ENCODE results near the gene NBPF4. TPM values are rescaled to one million over a fixed set of nuclear protein-coding genes. Genes with fewer than 3 reads are reported as not detected.
"Not testable (repeated sequence)": the region's sequence is repeated elsewhere in the genome, so short reads cannot be mapped to it uniquely, and the experiment has no call there.

NBPF4 gene
- total RNA-seq, 1 donor from 2014 or later = not detected

DNA sequence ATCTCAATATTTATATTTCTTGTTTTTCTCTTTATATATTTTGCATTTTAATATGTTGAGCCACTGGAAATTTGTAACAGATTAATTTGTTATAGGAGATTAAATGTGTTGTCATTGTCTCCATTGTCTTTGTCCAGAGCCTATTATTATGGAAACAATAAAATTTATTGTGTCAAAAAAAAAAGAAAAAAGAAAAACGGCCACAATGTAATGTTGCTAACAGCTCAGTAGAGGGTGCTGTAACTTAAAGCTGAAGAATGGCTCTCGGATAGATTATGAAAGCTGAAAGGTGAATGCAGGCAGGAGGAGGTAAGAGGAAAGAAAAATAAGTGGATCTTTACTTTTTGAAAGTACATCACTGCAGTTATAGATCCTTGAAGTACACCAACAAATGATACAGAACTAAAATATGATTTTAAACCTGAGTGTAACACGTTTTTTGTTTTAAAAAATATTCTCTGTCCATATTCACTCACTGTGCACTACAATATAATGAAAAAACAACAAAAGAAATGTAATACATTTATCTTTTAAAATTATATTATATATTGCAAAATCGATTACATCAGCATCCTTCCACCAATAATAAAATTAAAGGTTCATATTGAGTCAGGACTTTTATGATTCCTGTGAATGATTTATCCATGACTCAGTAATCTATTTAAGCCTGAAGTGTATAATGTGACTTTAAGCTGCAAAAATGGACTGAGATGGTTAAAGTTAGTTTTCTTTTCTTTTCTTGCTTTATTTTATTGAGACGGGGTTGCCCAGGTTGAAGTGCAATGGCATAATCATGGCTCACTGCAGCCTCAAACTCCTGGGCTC is 29.0 kb downstream of the NBPF4 start:
- not testable (repeated sequence) for H3K9me3 Mint-ChIP-seq (ENCODE audit: unreplicated experiment); H3K27ac ChIP-seq (ENCODE audit: low read depth, low read length); H4K20me1 ChIP-seq (ENCODE audit: insufficient read depth, low read length); DNase-seq (ENCODE audit: low read depth); H3K79me2 ChIP-seq (ENCODE audit: insufficient read depth, low read length); H3K4me2 ChIP-seq (ENCODE audit: low read length); H3K36me3 ChIP-seq (ENCODE audit: insufficient read depth, low read length); H2AFZ ChIP-seq (ENCODE audit: low read depth, low read length); H3K27me3 Mint-ChIP-seq (ENCODE audit: low read depth, unreplicated experiment); H3K9me3 ChIP-seq (ENCODE audit: insufficient read depth, low read depth, low read length); H3K4me3 Mint-ChIP-seq (ENCODE audit: unreplicated experiment); H3K9ac ChIP-seq (ENCODE audit: low read length); H3K36me3 Mint-ChIP-seq (ENCODE audit: low read depth, unreplicated experiment); H3K4me1 ChIP-seq (ENCODE audit: insufficient read depth, low read length); H3K27ac Mint-ChIP-seq (ENCODE audit: unreplicated experiment); H3K4me3 ChIP-seq (ENCODE audit: insufficient read depth, low read depth, low read length)
- TF ChIP-seq, protein P1, sequence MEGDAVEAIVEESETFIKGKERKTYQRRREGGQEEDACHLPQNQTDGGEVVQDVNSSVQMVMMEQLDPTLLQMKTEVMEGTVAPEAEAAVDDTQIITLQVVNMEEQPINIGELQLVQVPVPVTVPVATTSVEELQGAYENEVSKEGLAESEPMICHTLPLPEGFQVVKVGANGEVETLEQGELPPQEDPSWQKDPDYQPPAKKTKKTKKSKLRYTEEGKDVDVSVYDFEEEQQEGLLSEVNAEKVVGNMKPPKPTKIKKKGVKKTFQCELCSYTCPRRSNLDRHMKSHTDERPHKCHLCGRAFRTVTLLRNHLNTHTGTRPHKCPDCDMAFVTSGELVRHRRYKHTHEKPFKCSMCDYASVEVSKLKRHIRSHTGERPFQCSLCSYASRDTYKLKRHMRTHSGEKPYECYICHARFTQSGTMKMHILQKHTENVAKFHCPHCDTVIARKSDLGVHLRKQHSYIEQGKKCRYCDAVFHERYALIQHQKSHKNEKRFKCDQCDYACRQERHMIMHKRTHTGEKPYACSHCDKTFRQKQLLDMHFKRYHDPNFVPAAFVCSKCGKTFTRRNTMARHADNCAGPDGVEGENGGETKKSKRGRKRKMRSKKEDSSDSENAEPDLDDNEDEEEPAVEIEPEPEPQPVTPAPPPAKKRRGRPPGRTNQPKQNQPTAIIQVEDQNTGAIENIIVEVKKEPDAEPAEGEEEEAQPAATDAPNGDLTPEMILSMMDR (IDR thresholded peaks at IDR 0.05; ENCODE audit: insufficient read depth, low read depth, low read length) = peak; percentile 41
- peak; percentile 34 for FAIRE-seq
- H3K27me3 ChIP-seq (ENCODE audit: insufficient read depth, low read length) = peaks cover 11% of the 10 kb centered on the region
- peaks cover 16% of the 10 kb centered on the region for H3K4me1 Mint-ChIP-seq (ENCODE audit: low read depth, unreplicated experiment)

DNA sequence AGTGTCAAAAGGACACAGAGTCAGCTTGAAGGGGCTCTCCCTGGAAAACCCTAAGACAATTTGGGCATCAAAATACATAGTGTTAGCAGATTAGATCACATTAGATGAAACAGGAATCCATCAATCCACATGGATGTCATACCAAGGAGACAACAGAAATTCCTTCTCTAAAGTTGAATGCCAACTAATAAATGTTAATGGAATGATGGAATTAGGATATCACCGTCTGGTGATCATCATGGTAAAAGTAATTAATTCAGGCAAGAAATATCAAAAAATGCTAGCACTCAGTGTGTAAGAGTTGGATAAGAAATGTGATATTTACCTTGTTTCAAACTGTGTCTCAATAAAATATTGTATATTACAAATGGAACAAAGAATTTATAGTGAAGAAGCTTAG is 32.9 kb downstream of the NBPF4 start:
- Histone ChIP-seq H4K20me1 (ENCODE audit: insufficient read depth, low read length) (no peaks in the 10 kb centered on the region), H3K79me2 (ENCODE audit: insufficient read depth, low read length) (no peaks in the 10 kb centered on the region), H3K4me3 (ENCODE audit: insufficient read depth, low read depth, low read length) (no peak overlapping the region), H3K27me3 (ENCODE audit: insufficient read depth, low read length) (peaks cover 21% of the 10 kb centered on the region), H2AFZ (ENCODE audit: low read depth, low read length) (no peak overlapping the region), H3K4me1 (ENCODE audit: insufficient read depth, low read length) (no peaks in the 10 kb centered on the region), H3K36me3 (ENCODE audit: insufficient read depth, low read length) (no peaks in the 10 kb centered on the region), H3K27ac (ENCODE audit: low read depth, low read length) (no peak overlapping the region), H3K4me2 (ENCODE audit: low read length) (no peak overlapping the region), H3K9ac (ENCODE audit: low read length) (no peak overlapping the region), H3K9me3 (ENCODE audit: insufficient read depth, low read depth, low read length) (no peaks in the 10 kb centered on the region)
- FAIRE-seq (no peak), DNase-seq (ENCODE audit: low read depth) (no peak)
- H3K9me3 Mint-ChIP-seq (ENCODE audit: unreplicated experiment) = no peaks in the 10 kb centered on the region
- TF ChIP-seq EZH2 (IDR thresholded peaks at IDR 0.05; ENCODE audit: insufficient read depth, low read length) = no peak
- TF ChIP-seq, protein P1 (IDR thresholded peaks at IDR 0.05; ENCODE audit: insufficient read depth, low read depth, low read length) = no peak
- no peak overlapping the region for H3K4me3 Mint-ChIP-seq (ENCODE audit: unreplicated experiment)
- peaks cover 2% of the 10 kb centered on the region for H3K36me3 Mint-ChIP-seq (ENCODE audit: low read depth, unreplicated experiment)
- peaks cover 3% of the 10 kb centered on the region for H3K4me1 Mint-ChIP-seq (ENCODE audit: low read depth, unreplicated experiment)
- H3K27ac Mint-ChIP-seq (ENCODE audit: unreplicated experiment) = no peak overlapping the region
- peaks cover 9% of the 10 kb centered on the region for H3K27me3 Mint-ChIP-seq (ENCODE audit: low read depth, unreplicated experiment)

DNA sequence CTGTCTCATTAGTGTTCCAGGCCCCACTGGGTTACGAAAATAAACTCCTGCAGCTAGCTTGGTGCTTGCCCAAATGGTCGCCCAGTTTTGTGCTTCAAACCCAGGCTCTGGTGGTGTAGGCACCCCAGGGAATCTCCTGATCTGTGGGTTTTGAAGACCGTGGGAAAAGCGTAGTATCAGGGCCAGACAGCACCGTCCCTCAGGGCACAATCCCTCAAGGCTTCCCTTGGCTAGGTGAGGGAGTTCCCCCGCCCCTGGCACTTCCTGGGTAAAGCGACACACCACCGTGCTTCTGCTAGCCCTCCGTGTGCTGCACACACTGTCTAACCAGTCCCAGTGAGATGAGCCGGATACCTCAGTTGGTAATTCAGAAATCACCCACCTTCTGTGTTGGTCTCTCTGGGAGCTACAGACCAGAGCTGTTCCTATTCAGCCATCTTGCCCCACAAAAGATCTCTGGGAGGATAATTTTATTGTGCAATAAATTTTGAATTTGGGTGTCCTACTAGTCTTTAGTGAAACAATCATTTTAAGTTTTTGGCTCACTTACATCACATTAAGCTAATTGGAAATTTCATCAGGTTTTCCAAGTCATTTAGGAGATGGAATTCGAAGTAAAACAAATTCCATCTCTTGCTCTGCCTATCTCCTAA is 34.3 kb downstream of the NBPF4 start:
- no peaks in the 10 kb centered on the region for H4K20me1 ChIP-seq (ENCODE audit: insufficient read depth, low read length)
- H2AFZ ChIP-seq (ENCODE audit: low read depth, low read length) = no peak overlapping the region
- H3K4me2 ChIP-seq (ENCODE audit: low read length) = no peak overlapping the region
- peaks cover 21% of the 10 kb centered on the region for H3K27me3 ChIP-seq (ENCODE audit: insufficient read depth, low read length)
- TF ChIP-seq EZH2 (IDR thresholded peaks at IDR 0.05; ENCODE audit: insufficient read depth, low read length) = no peak
- no peak overlapping the region for H3K4me3 ChIP-seq (ENCODE audit: insufficient read depth, low read depth, low read length)
- Mint-ChIP-seq H3K36me3 (ENCODE audit: low read depth, unreplicated experiment) (peaks cover 2% of the 10 kb centered on the region), H3K4me1 (ENCODE audit: low read depth, unreplicated experiment) (no peaks in the 10 kb centered on the region), H3K9me3 (ENCODE audit: unreplicated experiment) (peaks cover 2% of the 10 kb centered on the region), H3K4me3 (ENCODE audit: unreplicated experiment) (no peak overlapping the region), H3K27ac (ENCODE audit: unreplicated experiment) (no peak overlapping the region), H3K27me3 (ENCODE audit: low read depth, unreplicated experiment) (peaks cover 9% of the 10 kb centered on the region)
- no peak for FAIRE-seq
- no peak overlapping the region for H3K9ac ChIP-seq (ENCODE audit: low read length)
- H3K36me3 ChIP-seq (ENCODE audit: insufficient read depth, low read length) = no peaks in the 10 kb centered on the region
- no peaks in the 10 kb centered on the region for H3K79me2 ChIP-seq (ENCODE audit: insufficient read depth, low read length)
- H3K27ac ChIP-seq (ENCODE audit: low read depth, low read length) = no peak overlapping the region
- no peaks in the 10 kb centered on the region for H3K4me1 ChIP-seq (ENCODE audit: insufficient read depth, low read length)
- H3K9me3 ChIP-seq (ENCODE audit: insufficient read depth, low read depth, low read length) = no peaks in the 10 kb centered on the region
- DNase-seq (ENCODE audit: low read depth) = no peak

Measured in astrocyte (in vitro differentiated cells and primary cell).